Testis (tissue), 3 donors: ENCODE measurements around the gene SSH3. TPM values are rescaled to one million over a fixed set of nuclear protein-coding genes. Genes with fewer than 3 reads are reported as not detected.

Source experiments
- DNase-seq: peaks from one replicate; pipeline ENCODE4 v3.0.0-alpha.2; 2019
- H3K27ac ChIP-seq, 2 donors: fragments of 200-600 bp; sonication (generic); one replicate each; pipeline ENCODE4 v1.5.1; 2019
- H3K27me3 ChIP-seq: fragments of 200-600 bp; sonication (generic); one replicate; pipeline ENCODE4 v1.5.1; 2019
- H3K36me3 ChIP-seq: fragments of 200-600 bp; sonication (generic); one replicate; pipeline ENCODE4 v1.5.1; 2017; ENCODE audit warnings: low read depth; ENCODE audit errors: missing control alignments
- H3K4me1 ChIP-seq: fragments of 200-600 bp; sonication (generic); one replicate; pipeline ENCODE4 v1.5.1; 2019
- H3K4me3 ChIP-seq, 2 donors: fragments of 200-600 bp; sonication (generic); one replicate each; pipeline ENCODE4 v1.5.1; 2017 to 2019
- H3K9me3 ChIP-seq: fragments of 200-600 bp; sonication (generic); one replicate; pipeline ENCODE4 v1.5.1; 2017
- POLR2A ChIP-seq: fragments of 450-650 bp; IDR thresholded peaks from one replicate; pipeline ENCODE4 v1.6.1; 2017; ENCODE audit warnings: antibody characterized with exemption, mild to moderate bottlenecking, moderate library complexity
- WGBS, 2 donors: methylation state at CpG; one replicate each; pipeline ENCODE4 v1.1.5; 2018; 5-methylcytosine and 5-hydroxymethylcytosine counted together
- intact Hi-C: fragments of 100-400 bp; cut with DNase I; formaldehyde crosslinking; loops from one replicate; pipeline ENCODE4 v1.15.1; 2023; ENCODE audit warnings: low total_unique reads
- polyA plus RNA-seq: library from polyadenylated mRNA; stranded (reverse); fragments of 350-450 nt; fragmentation: Illumina TruSeq; extraction: RNeasy Lipid Tissue Mini Kit (QIAGEN cat#74804); gene quantifications from one replicate; pipeline ENCODE4 v1.2.3, GENCODE V29; 2014; ENCODE audit warnings: low read depth, low replicate concordance; ENCODE audit not compliant: insufficient read depth
- total RNA-seq, 2 donors: library from RNA; depleted of rRNA; stranded (reverse); fragments of >200 nt; gene quantifications; one replicate each; pipeline ENCODE4 v1.2.3, GENCODE V29; 2016
- TF ChIP-seq, protein P1 (sequence below), 3 experiments: fragments of 450-650 bp in 2 of 3; fragments of 200-600 bp in 1 of 3; sonication (generic) in 1 of 3; IDR thresholded peaks; one replicate each; pipeline ENCODE4 v1.5.1; 2016 to 2019; ENCODE audit warnings: antibody characterized with exemption in 3 of 3, mild to moderate bottlenecking in 2 of 3, moderate library complexity in 1 of 3

SSH3 gene
- total and polyA plus RNA-seq, 3 donors from 2014 or later, result 6.9 to 9.8 (median 8.6) TPM

DNA sequence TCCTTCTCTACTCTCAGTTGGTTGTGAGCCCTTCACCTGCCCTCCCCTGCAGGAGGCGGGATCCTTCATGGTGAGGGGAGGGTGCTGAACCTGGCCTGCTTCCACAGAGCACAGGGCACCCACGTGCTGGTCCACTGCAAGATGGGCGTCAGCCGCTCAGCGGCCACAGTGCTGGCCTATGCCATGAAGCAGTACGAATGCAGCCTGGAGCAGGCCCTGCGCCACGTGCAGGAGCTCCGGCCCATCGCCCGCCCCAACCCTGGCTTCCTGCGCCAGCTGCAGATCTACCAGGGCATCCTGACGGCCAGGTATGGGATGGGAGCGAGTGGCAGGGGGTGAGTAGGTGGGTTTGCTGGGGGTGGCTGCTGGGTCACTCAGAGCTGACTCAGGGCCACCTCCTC, 6.3 kb downstream of the SSH3 start:
- Histone ChIP-seq H3K4me1 (peaks cover 4% of the 10 kb centered on the region), H3K36me3 (no peaks in the 10 kb centered on the region), H3K9me3 (no peaks in the 10 kb centered on the region), H3K27ac (no peak overlapping the region), H3K27me3 (no peaks in the 10 kb centered on the region), H3K4me3 (no peak overlapping the region)
- DNase-seq, result peak; percentile 4
- 92 to 95% methylated on average over 10 to 11 of the region's 14 CpGs for WGBS, 2 donors
- intact Hi-C loops, result no loop called here
- no peak for TF ChIP-seq POLR2A
- TF ChIP-seq, protein P1, sequence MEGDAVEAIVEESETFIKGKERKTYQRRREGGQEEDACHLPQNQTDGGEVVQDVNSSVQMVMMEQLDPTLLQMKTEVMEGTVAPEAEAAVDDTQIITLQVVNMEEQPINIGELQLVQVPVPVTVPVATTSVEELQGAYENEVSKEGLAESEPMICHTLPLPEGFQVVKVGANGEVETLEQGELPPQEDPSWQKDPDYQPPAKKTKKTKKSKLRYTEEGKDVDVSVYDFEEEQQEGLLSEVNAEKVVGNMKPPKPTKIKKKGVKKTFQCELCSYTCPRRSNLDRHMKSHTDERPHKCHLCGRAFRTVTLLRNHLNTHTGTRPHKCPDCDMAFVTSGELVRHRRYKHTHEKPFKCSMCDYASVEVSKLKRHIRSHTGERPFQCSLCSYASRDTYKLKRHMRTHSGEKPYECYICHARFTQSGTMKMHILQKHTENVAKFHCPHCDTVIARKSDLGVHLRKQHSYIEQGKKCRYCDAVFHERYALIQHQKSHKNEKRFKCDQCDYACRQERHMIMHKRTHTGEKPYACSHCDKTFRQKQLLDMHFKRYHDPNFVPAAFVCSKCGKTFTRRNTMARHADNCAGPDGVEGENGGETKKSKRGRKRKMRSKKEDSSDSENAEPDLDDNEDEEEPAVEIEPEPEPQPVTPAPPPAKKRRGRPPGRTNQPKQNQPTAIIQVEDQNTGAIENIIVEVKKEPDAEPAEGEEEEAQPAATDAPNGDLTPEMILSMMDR (IDR thresholded peaks at IDR 0.05), result no peak

DNA sequence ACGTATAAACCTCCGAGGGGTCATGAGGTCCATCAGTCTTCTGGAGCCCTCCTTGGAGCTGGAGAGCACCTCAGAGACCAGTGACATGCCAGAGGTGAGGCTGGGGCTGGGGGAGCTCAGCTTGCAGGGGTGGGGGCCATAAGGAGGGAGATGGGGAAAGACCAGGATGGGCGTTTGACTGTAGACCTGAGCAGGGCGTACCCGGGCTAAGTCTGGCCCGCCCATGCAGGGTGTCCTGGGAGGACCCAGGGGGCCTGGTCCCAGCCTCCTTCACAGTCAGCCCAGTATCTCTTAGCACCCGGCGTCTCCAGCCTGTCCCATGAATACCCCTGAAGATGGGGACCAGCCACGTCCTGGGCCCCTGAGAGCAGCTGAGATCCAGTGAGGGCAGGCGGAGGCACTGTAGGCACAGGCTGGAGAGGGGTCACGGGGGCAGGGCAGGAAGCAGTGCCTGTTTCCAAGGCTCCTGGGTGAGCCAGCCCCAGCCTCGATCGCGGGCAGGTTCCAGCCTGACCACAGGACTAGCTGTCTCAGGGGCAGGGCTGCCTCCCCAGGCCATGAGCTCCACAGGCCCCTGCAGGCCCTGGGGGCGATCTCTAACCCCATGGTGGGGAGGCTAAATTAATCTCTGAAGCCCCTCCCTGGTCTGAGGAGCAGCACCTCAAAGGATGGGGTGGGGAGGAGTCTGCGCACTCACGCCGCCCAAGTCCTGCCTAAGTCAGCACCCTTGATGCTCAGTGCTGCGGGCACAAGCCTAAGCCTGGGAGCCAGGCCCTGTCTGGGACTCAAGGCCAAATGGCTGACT, 7.1 kb downstream of the SSH3 start:
- H3K4me1 ChIP-seq, result peaks cover 4% of the 10 kb centered on the region
- no peaks in the 10 kb centered on the region for H3K27me3 ChIP-seq
- no peak for DNase-seq
- no peaks in the 10 kb centered on the region for H3K36me3 ChIP-seq
- TF ChIP-seq, protein P1 (IDR thresholded peaks at IDR 0.05), result no peak
- TF ChIP-seq POLR2A, result no peak
- 94 to 100% methylated on average over 4 to 19 of the region's 19 CpGs for WGBS, 2 donors
- H3K27ac ChIP-seq, result no peak overlapping the region
- intact Hi-C loops, result no loop called here
- no peak overlapping the region for H3K4me3 ChIP-seq
- H3K9me3 ChIP-seq, result no peaks in the 10 kb centered on the region

- no peaks in the 10 kb centered on the region for H3K36me3 ChIP-seq
- TF ChIP-seq POLR2A, result no peak
- TF ChIP-seq, protein P1 (IDR thresholded peaks at IDR 0.05), result no peak
- peaks cover 4% of the 10 kb centered on the region for H3K4me1 ChIP-seq
- no peak overlapping the region for H3K27ac ChIP-seq
- no peaks in the 10 kb centered on the region for H3K27me3 ChIP-seq
- H3K4me3 ChIP-seq, result no peak overlapping the region
- peak; percentile 5 for DNase-seq
- 88 to 90% methylated on average over 18 of the region's 18 CpGs for WGBS, 2 donors
- H3K9me3 ChIP-seq, result no peaks in the 10 kb centered on the region
- intact Hi-C loops, result no loop called here
These were observed 7.8 kb downstream of the SSH3 start for GRCh38 chr11:67311051-67311555.

DNA sequence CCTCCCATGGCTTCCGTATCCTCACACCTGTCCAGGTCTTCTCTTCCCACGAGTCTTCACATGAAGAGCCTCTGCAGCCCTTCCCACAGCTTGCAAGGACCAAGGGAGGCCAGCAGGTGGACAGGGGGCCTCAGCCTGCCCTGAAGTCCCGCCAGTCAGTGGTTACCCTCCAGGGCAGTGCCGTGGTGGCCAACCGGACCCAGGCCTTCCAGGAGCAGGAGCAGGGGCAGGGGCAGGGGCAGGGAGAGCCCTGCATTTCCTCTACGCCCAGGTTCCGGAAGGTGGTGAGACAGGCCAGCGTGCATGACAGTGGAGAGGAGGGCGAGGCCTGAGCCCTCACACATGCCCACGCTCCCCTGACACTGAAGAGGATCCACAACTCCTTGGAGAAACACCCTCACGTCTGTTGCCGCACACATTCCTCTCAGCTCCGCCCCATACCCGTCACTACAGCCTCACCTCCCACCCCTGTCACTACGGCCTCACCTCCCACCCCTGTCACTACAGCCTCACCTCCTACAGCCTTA, 8.3 kb downstream of the SSH3 start:
- Histone ChIP-seq H3K27me3 (no peaks in the 10 kb centered on the region), H3K4me3 (no peak overlapping the region), H3K9me3 (no peaks in the 10 kb centered on the region), H3K27ac (no peak overlapping the region), H3K36me3 (no peaks in the 10 kb centered on the region), H3K4me1 (peaks cover 4% of the 10 kb centered on the region)
- peak; percentile 11 for DNase-seq
- WGBS, 2 donors, result 89 to 93% methylated on average over 11 to 15 of the region's 15 CpGs
- no peak for TF ChIP-seq POLR2A
- TF ChIP-seq, protein P1 (IDR thresholded peaks at IDR 0.05), result no peak
- intact Hi-C loops, result no loop called here
